Measurements from ENCODE around the gene ALG1L2.
"Not testable (repeated sequence)": the region's sequence is repeated elsewhere in the genome, so short reads cannot be mapped to it uniquely, and the experiment has no call there.

DNA sequence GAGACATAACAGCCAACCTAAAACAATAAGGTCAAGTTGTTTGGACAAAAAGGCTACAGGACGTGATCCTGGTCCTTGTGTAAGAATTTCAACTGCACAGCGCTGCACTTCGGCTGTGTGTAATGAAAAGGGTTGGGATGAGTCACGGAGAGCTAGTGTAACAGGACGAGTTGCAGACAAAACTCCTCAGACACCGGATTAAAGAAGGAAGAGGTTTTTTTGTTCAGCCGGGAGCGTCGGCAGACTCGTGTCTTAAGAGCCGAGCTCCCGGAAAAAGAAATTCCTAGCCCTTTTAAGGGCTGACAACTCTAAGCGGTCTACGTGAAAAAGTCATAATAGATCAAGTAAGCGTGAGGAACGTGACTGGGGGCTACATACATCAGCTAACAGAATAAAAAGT lies 59.1 kb downstream of the ALG1L2 start:
- not testable (repeated sequence) for TF ChIP-seq GATA1 (IDR thresholded peaks at IDR 0.05; ENCODE audit: low read depth, low read length); POLR2A (IDR thresholded peaks at IDR 0.05; ENCODE audit: low read length)

All from erythroblast (primary cell).